NCI-H82 treated with DMSO at 0.1 percent for 48 hours (cell line): ENCODE data around the gene TBC1D5.
"Not testable (repeated sequence)": the region's sequence is repeated elsewhere in the genome, so short reads cannot be mapped to it uniquely, and the experiment has no call there.

Experiments used
- DNase-seq: peaks from one replicate; lab custom pipeline; 2025; ENCODE audit not compliant: unreplicated experiment; lab: John Stamatoyannopoulos, UW

The TBC1D5 gene

DNA sequence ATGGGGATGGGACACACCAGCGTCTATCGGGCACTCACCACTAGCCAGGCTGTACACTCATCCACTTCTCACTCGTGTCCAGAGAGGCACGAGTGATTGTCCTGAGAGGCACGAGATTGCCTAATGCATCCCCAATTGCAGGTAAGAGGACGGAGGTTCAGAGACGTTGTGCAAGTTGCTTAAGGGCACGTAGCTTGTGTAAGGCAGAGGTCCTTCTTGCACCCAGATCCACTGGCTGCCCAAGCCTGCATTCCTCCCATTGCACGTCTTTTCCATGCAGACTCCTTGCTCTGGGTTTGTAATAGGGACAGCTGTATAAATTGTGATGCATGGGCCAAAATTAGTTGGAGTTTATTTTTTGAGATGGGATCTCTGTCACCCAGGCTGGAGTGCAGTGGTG lies 593.4 kb downstream of the TBC1D5 start:
- DNase-seq: no peak

DNA sequence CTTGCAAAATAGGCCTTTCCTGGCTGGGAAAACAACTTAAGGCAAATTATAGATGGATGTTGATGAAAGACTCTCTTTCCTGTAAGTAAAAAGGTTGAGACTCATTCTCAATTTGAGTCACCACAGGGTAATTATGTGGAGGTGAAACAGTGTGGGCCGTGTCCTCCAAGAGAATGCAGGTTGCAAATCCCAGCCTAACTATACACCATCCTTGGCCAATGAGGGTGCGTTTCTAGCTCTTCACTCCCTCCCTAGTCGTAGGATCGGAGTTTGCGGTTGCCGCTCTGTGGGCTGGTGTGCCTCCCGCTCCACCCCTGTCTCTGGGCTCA lies 597.8 kb downstream of the TBC1D5 start:
- DNase-seq: no peak

DNA sequence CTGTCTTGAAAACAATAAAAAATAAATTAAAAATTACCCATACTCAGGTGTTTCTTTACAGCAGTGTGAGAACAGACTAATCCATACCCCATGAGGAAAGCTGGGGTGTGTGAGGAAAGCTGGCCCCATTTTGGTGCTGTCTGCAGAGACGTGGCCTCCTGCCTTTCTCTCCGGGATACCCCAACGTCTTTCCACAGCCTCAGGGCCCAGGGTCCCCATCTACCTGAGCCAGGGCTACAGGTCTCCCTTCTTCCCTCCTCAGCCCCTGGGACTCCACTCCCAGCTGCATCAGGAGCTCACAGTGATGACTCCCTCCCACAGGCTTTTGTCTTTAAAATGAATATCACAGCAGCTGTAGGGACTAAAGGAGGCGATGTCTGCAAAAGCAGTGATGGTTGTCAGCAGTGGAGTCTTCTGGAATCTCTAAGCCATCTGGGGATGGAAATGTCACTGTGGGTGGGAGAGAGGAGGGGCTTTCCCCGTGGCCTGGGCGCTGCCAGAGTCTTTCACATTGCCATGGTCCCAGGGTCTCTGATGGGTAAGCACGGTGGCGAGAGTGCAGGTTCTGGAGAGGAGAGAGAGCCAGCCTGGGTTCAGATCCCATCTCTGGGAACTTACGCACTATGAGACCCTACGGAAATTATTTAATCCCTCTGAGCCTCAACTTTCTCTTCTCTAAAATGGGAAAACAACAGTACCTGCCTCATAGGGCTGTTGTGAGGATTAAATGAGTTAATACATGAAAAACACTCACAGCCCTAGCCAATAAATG lies 598.4 kb downstream of the TBC1D5 start:
- no peak for DNase-seq

GRCh38 chr3:17142516-17142915 lies 599.9 kb downstream of the TBC1D5 start:
- no peak for DNase-seq

GRCh38 chr3:17141699-17142098 lies 600.7 kb downstream of the TBC1D5 start:
- DNase-seq: no peak

DNA sequence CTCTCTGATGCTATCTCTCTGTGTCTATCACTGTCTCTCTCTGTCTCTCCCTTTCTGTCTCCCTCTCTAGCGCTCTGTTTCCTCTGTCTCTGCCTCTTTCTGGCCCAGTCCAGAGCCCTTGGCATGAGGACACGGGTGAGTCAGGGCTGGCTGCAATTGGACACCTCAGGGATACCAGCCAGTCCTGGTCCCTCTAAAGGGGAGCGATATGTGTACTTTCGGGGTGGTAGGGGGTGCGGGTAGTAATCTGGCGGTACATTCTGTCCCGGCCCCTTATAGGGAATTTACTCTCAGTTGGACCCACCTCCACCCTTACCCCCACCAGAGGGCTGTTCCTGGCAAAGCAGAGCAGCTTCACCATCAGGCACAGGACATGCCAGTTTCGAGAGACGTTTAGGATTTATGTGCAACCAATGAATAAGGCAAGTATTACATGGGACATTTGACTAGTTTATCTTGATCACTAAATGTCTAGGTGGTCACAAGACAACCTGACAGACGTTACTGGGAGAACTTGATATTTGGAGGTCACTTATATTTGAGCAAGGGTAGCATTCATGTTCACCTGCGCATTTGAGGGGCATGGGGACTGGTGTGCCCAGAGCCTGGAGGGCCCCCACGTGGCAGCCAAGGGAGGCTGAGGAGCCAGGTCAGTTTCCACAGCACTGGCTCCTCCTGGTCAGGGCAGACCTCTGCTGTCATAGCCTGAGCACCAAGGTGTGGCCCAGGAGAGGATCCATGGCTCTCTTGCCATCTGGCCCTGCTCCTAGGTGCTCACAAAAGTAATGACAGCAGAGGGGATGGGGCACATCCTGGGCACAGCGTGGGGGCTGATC lies 601.5 kb downstream of the TBC1D5 start:
- DNase-seq: no peak

DNA sequence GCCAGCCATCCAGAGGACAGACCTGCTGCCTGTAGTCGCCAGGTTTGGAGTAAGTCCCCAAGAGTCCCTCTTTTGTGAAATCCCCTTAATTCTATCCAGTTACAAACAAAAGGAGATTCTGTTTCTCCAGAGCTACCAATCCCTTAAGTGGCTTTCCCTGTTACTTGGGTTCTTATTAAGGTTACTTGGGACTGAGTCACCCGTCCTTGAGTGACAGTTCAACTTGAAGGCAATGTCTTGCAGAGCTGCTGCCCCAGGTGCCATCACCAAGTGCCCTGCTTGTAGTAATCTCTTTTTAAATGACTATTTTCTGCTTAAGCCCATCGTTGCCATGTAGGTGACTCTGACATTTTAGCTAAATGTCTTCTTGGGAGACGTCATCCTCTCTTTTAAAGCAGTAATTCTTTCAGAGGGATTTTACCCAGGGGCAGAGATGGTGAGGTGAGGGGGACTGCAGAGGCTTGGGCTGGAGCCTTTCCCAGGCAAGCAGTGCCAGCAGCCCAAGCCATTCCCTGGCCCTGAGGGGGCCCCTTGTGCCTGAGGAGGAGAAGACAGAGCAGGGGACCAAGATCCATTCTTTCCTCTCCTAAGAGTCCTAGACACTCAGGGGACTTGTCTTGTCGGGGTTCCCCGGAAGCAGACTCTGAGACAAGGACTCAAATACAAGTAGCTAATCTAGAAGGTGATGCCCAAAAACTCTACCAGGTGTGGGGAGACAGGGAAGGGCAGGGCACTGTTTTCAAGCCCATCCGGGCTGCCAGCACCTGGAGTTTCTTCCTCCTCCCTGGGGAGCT lies 604.0 kb downstream of the TBC1D5 start:
- peak; percentile 91 for DNase-seq

- no peak for DNase-seq
Observed at GRCh38 chr3:17137321-17137826, 605.1 kb downstream of the TBC1D5 start.

GRCh38 chr3:17136136-17136721 lies 606.2 kb downstream of the TBC1D5 start:
- peak; percentile 65 for DNase-seq

DNA sequence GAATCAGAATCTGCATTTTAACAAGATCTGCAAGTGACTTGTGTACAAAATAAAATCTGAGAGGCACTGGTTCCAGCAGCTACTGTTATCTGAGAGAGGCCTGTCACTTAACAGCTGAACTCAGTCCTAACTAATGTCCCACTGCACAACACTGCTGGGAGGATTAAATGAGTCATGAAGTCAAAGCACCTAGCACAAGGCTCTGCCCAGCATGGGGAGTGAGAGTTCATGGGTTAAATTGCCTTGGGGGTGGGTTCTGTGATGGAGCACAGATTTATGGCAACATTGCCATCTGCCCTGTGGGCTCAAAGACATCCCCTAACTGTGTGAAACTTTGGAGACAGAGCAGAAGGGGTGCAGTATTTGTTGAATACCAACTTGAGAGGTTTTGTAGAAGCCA lies 606.7 kb downstream of the TBC1D5 start:
- DNase-seq: no peak

DNA sequence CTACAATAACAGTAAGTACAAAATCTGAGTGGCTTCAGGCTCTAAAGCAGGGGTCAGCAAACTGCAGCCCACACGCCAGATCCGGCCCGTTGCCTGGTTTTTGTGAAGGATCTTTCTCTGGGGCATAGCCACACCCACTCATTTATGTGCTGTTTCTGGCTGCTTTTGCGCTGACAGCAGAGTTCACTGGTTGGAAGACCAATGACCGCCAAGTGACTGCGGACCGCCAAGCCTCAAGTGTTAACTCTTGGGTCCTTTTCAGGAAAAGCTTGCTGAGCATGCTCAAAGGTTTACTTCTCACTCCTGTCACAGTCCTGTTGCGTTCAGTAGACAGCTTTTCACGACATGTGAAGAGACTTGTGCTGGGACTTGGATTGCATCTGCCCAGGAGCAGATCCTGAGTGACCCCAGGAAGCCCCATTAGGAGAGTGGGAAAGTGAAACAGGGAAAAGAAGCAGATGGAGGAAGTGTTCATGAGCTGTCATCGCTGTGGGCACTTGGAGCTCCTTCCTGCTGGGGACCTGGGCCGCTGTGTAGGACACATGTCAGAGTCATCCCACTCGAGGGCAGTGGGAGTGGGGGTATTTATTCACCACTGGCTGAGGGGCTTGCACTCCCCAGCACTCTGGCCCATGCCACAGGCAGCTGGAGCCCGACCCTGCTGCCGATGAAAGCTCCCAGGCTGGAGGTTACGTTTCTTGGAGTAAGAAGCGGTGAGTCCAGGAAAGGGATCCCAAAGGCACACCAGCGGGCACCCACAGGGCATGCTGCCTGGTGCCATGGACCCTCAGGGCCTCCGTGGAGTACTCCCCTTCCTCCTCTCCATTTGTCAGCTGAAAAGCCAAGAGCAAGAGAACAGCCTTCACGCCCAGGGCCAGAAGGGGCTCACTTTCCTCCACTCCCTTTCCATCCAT lies 608.5 kb downstream of the TBC1D5 start:
- no peak for DNase-seq

GRCh38 chr3:17132286-17133115 lies 609.9 kb downstream of the TBC1D5 start:
- no peak for DNase-seq

GRCh38 chr3:17130956-17131355 lies 611.5 kb downstream of the TBC1D5 start:
- DNase-seq: no peak

- no peak for DNase-seq
Observed at GRCh38 chr3:17129556-17129955, 612.9 kb downstream of the TBC1D5 start.

DNA sequence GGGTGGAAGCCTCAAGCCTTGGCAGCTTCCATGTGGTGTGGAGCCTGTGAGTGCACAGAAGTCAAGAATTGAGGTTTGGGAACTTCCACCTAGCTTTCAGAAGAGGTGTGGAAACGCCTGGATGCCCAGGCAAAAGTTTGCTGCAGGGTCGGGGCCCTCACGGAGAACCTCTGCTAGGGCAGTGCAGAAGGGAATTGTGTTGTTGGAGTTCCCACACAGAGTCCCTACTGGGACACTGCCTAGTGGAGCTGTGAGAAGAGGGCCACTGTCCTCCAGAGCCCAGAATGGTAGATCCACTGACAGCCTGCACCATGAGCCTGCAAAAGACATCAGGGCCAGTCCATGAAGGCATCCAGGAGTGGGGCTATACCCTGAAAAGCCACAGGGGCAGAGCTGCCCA lies 613.8 kb downstream of the TBC1D5 start:
- not testable (repeated sequence) for DNase-seq

GRCh38 chr3:17125738-17126442 lies 616.5 kb downstream of the TBC1D5 start:
- no peak for DNase-seq

GRCh38 chr3:17122758-17123157 lies 619.7 kb downstream of the TBC1D5 start:
- DNase-seq: no peak

DNA sequence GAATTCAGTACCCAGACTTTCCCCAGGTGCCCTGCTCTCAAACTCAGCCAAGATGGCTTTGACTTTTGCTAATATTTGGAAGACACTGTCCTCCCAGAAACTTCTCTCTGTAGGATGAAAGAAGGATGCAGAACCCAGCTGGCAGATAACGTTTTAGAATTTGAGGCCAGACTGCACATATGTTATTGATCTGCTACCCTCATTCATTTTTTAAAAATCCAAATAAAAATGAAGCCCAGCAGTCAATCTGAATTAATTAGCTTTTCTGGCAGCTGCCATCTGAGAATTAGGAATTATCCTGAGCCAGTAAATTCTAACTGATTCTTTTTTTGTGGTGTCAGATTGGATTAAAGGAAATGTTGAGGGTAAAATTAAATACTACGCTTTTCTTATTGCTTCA lies 621.1 kb downstream of the TBC1D5 start:
- peak; percentile 14 for DNase-seq

DNA sequence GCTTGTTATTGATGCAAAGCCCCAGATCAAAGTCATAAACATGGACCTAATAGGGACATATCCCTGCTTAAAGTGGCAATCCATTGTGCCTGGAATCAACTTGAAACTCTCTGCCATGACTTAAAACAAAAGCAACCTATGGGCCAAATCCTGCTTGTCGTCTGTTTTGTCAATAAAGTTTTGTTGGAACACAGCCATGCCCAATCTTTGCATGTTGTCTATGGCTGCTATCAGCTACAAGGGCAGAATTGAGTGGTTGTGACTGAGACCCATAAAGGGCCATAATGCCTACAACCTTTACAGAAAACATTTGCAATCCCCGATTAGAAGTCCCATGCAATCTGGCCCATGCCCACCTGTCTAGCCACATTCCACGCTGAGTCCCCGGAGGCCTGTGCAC lies 622.3 kb downstream of the TBC1D5 start:
- no peak for DNase-seq
